ENCODE data around the gene QARS1. TPM values are rescaled to one million over a fixed set of nuclear protein-coding genes. Genes with fewer than 3 reads are reported as not detected.

QARS1 gene
- total RNA-seq, 1 donor from 2014 or later = 207 TPM

DNA sequence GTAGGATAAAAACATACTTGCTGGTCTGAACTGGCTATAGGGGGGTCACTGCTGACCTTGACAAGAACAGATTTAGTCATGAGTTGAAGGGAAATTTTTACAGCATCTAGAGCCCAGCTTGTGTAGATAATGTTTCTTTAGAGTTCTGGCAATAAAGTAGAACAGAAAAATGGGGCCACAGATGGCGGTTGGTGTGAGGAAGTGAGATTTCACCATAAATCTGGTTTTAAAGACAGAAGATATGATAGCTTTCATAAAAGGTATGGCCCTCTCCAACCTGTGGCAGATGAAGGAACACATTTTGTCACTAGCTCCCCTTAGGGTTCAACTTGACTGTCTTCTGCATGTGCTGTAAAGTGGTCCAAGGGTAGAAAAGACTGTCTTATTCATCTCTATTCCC is 51.0 kb downstream of the QARS1 start:
- DNase-seq (ENCODE audit: low spot score) = no peak

Other genes with a start within 250 kb of the QARS1 start
- gene SLC25A20, start 205.9 kb downstream of the QARS1 start, total RNA-seq = 24.4 TPM
- gene ARIH2, start 185.9 kb downstream of the QARS1 start, total RNA-seq = 76.7 TPM
- 104 TPM for gene P4HTM, start 114.5 kb downstream of the QARS1 start, total RNA-seq
- gene WDR6, start 97.4 kb downstream of the QARS1 start, total RNA-seq = 283 TPM
- gene DALRD3, start 86.2 kb downstream of the QARS1 start, total RNA-seq = 37.1 TPM
- 83.3 TPM for gene NDUFAF3, start 82.6 kb downstream of the QARS1 start, total RNA-seq
- 136 TPM for gene IMPDH2, start 75.4 kb downstream of the QARS1 start, total RNA-seq
- gene QRICH1, start 10.7 kb downstream of the QARS1 start, total RNA-seq = 83.9 TPM
- gene USP19, start 16.1 kb upstream of the QARS1 start, total RNA-seq = 85.6 TPM
- 733 TPM for gene LAMB2, start 28.3 kb upstream of the QARS1 start, total RNA-seq
- gene CCDC71, start 61.6 kb upstream of the QARS1 start, total RNA-seq = 21.6 TPM
- gene KLHDC8B, start 66.8 kb upstream of the QARS1 start, total RNA-seq = 35.1 TPM
- gene C3orf62, start 172.5 kb upstream of the QARS1 start, total RNA-seq = 5.0 TPM
- gene USP4, start 235.3 kb upstream of the QARS1 start, total RNA-seq = 60.5 TPM